Endothelial cell of umbilical vein (primary cell): ENCODE measurements around the gene OR10V1. TPM values are rescaled to one million over a fixed set of nuclear protein-coding genes. Genes with fewer than 3 reads are reported as not detected.

ENCODE experiments used
- BruUV-seq: library from RNA; stranded (reverse); fragments of 400-500 nt; replicated peaks from 2 replicates; lab custom pipeline; 2021; lab: Mats Ljungman, UMichigan
- CTCF ChIA-PET: fragments of 300-600, 350-600 bp; sonication (Branson Sonifier 250); formaldehyde crosslinking; loops from one replicate; lab custom pipeline; 2021; ENCODE audit warnings: antibody characterized with exemption, inconsistent platforms; lab: Charles Lee
- POLR2A ChIA-PET: fragments of 300-600, 350-600 bp; sonication (Branson Sonifier 250); formaldehyde crosslinking; loops from one replicate; lab custom pipeline; 2021; ENCODE audit warnings: antibody characterized with exemption, inconsistent platforms; lab: Charles Lee
- DNase-seq: peaks from one replicate; pipeline ENCODE4 v3.0.0-alpha.2; 2011; ENCODE audit warnings: low read depth, low spot score
- FAIRE-seq: peaks from 2 replicates; lab custom pipeline; 2011; peaks lifted over from hg19 to GRCh38; lab: Jason Lieb, UNC
- H2AFZ ChIP-seq: 2 replicates; pipeline ENCODE4 v1.6.0; 2012; ENCODE audit warnings: low read depth, low read length, control low read depth, inconsistent platforms
- H3K27ac ChIP-seq: 2 replicates; pipeline ENCODE4 v1.5.1; 2011; ENCODE audit warnings: low read depth, mild to moderate bottlenecking, control low read depth, low read length, moderate library complexity; ENCODE audit not compliant: insufficient read depth
- H3K27me3 ChIP-seq, 2 experiments: 2 replicates each; pipeline versions ENCODE4 v1.6.0 to v1.6.1; 2011; ENCODE audit warnings: low read length in 2 of 2, mixed read lengths in 1 of 2; ENCODE audit not compliant: control insufficient read depth in 2 of 2, insufficient read depth in 2 of 2
- H3K36me3 ChIP-seq, 2 experiments: 2 replicates in 1 of 2; 3 replicates in 1 of 2; pipeline ENCODE4 v1.5.1; 2011; ENCODE audit warnings: low read length in 2 of 2, mild to moderate bottlenecking in 1 of 2, moderate library complexity in 1 of 2; ENCODE audit not compliant: control insufficient read depth in 2 of 2, insufficient read depth in 2 of 2; ENCODE audit errors: extremely low read depth in 1 of 2
- H3K4me1 ChIP-seq: 3 replicates; pipeline ENCODE4 v1.5.1; 2011; ENCODE audit warnings: mild to moderate bottlenecking, low read length; ENCODE audit not compliant: control insufficient read depth, insufficient read depth; ENCODE audit errors: extremely low read depth
- H3K4me2 ChIP-seq: 2 replicates; pipeline ENCODE4 v1.6.1; 2011; ENCODE audit warnings: low read length, control low read depth, mixed read lengths; ENCODE audit not compliant: insufficient read depth
- H3K4me3 ChIP-seq, 3 experiments: fragments of 200-600 bp in 1 of 3; sonication (generic), shearing (Covaris generic) in 1 of 3; replicated peaks in 1 of 3; 2 replicates each; pipeline ENCODE4 v1.5.1; 2011 to 2016; ENCODE audit warnings: control low read depth in 3 of 3, low read length in 3 of 3, mild to moderate bottlenecking in 2 of 3, inconsistent platforms in 1 of 3, low read depth in 1 of 3, moderate library complexity in 1 of 3; ENCODE audit not compliant: insufficient read depth in 1 of 3
- H3K79me2 ChIP-seq: 2 replicates; pipeline ENCODE4 v1.6.0; 2012; ENCODE audit warnings: low read length, inconsistent platforms; ENCODE audit not compliant: control insufficient read depth, insufficient read depth
- H3K9ac ChIP-seq: replicated peaks from 2 replicates; pipeline ENCODE3; 2011; ENCODE audit warnings: low read length, control low read depth; ENCODE audit not compliant: insufficient read depth; ENCODE audit errors: extremely low read depth
- H3K9me1 ChIP-seq: replicated peaks from 3 replicates; pipeline ENCODE4 v1.6.0; 2011; ENCODE audit warnings: mild to moderate bottlenecking, low read length; ENCODE audit not compliant: control insufficient read depth, insufficient read depth; ENCODE audit errors: extremely low read depth
- H3K9me3 ChIP-seq: replicated peaks from 2 replicates; pipeline ENCODE4 v1.5.1; 2012; ENCODE audit warnings: low read length, inconsistent platforms; ENCODE audit not compliant: control insufficient read depth, insufficient read depth
- H4K20me1 ChIP-seq: replicated peaks from 2 replicates; pipeline ENCODE3; 2011; ENCODE audit warnings: mild to moderate bottlenecking, low read length; ENCODE audit not compliant: control insufficient read depth, insufficient read depth; ENCODE audit errors: extremely low read depth
- CTCF ChIP-seq, 2 donors: IDR thresholded peaks; 1 replicate in 1 of 2; 2 replicates in 1 of 2; pipeline ENCODE4 v1.5.1; 2011; ENCODE audit warnings: low read length in 2 of 2, mild to moderate bottlenecking in 2 of 2, moderate library complexity in 2 of 2, control low read depth in 1 of 2, inconsistent platforms in 1 of 2, low read depth in 1 of 2; ENCODE audit not compliant: insufficient read depth in 1 of 2; ENCODE audit errors: extremely low read depth in 1 of 2
- EZH2 ChIP-seq: IDR thresholded peaks from 2 replicates; pipeline ENCODE4 v1.6.1; 2012; ENCODE audit warnings: borderline replicate concordance, low read depth, mild to moderate bottlenecking, moderate library complexity, low read length, inconsistent platforms; ENCODE audit not compliant: severe bottlenecking
- FOS ChIP-seq: IDR thresholded peaks from 2 replicates; pipeline ENCODE4 v1.6.1; 2011; ENCODE audit warnings: mild to moderate bottlenecking, low read length, moderate library complexity, borderline replicate concordance; ENCODE audit not compliant: insufficient read depth
- GATA2 ChIP-seq: IDR thresholded peaks from 2 replicates; pipeline ENCODE4 v1.7.0; 2011; ENCODE audit warnings: low read depth, mild to moderate bottlenecking, moderate library complexity, mixed read lengths, low read length; ENCODE audit not compliant: insufficient read length, insufficient read depth
- JUN ChIP-seq: IDR thresholded peaks from 2 replicates; pipeline ENCODE4 v1.6.1; 2011; ENCODE audit warnings: borderline replicate concordance, low read depth; ENCODE audit not compliant: insufficient read length, insufficient read depth
- MAX ChIP-seq: IDR thresholded peaks from 2 replicates; pipeline ENCODE4 v1.6.1; 2011; ENCODE audit not compliant: insufficient read depth, insufficient read length
- MYC ChIP-seq: IDR thresholded peaks from one replicate; pipeline ENCODE4 v1.6.1; 2011; ENCODE audit warnings: mild to moderate bottlenecking, low read depth, low read length
- POLR2A ChIP-seq: IDR thresholded peaks from 2 replicates; pipeline ENCODE4 v1.6.1; 2012; ENCODE audit warnings: low read depth, mild to moderate bottlenecking, control low read depth, low read length
- POLR2AphosphoS5 ChIP-seq: IDR thresholded peaks from 2 replicates; pipeline ENCODE4 v1.6.1; 2012; ENCODE audit warnings: low read depth, mild to moderate bottlenecking, control low read depth, low read length, moderate library complexity; ENCODE audit not compliant: insufficient read depth
- dilution Hi-C: fragments of 300-500 bp; cut with MboI; formaldehyde crosslinking; loops from one replicate; pipeline ENCODE4 v1.15.0; 2019; ENCODE audit warnings: low sequenced_read_pairs; ENCODE audit not compliant: extremely low pct_ligation_motif_present
- intact Hi-C: fragments of 100-400 bp; cut with micrococcal nuclease; formaldehyde crosslinking; loops from one replicate; pipeline ENCODE4 v1.10.0; 2022
- polyA plus RNA-seq, 4 experiments: library from polyadenylated mRNA; depleted of rRNA in 3 of 4; stranded (reverse) in 3 of 4; unstranded in 1 of 4; fragments of >200 nt; gene quantifications; 2 replicates each; pipeline versions ENCODE4 v1.2.1 to v1.2.3, GENCODE V29; 2011 to 2012; ENCODE audit warnings: missing spikeins in 1 of 4
- total RNA-seq: library from RNA; stranded (reverse); gene quantifications from 2 replicates; pipeline ENCODE4 v1.2.3, GENCODE V29; 2021

Gene OR10V1
- total and polyA plus RNA-seq, 2 donors (not counting 3 experiments of a cell fraction or from before 2014, with no cell fraction given): not detected

GRCh38 chr11:59710136-59710847, 3.4 kb downstream of the OR10V1 start:
- Histone ChIP-seq H3K79me2 (no peaks in the 10 kb centered on the region), H3K9me3 (no peaks in the 10 kb centered on the region), H3K4me3 (no peak overlapping the region), H3K27ac (no peak overlapping the region), H3K9ac (no peak overlapping the region), H4K20me1 (no peaks in the 10 kb centered on the region), H3K4me1 (peaks cover 18% of the 10 kb centered on the region), H3K9me1 (no peaks in the 10 kb centered on the region), H3K4me2 (no peak overlapping the region), H3K36me3 (no peaks in the 10 kb centered on the region), H3K27me3 (no peaks in the 10 kb centered on the region), H2AFZ (no peak overlapping the region)
- ChIA-PET POLR2A (no interaction called here), CTCF (interaction anchor here (0.9 to 1.3 kb wide), 2 partner anchors 11 to 15 kb away, joined by 3 to 4 read pairs; no protein-coding TSS in a partner anchor)
- dilution Hi-C loops (no loop called here), intact Hi-C loops (no loop called here)
- DNase-seq: no peak
- TF ChIP-seq MAX (no peak), MYC (no peak), JUN (no peak), GATA2 (no peak), POLR2A (no peak), CTCF (IDR thresholded peaks at IDR 0.05; ENCODE audit: extremely low read depth in 1 of 2, insufficient read depth in 1 of 2, low read depth in 1 of 2, low read length in 2 of 2) (no peak), POLR2AphosphoS5 (no peak), FOS (no peak), EZH2 (no peak)
- no TSS peak for BruUV-seq
- FAIRE-seq: peak; percentile 15
